Upper lobe of right lung (tissue), 1 donor: ENCODE measurements around the gene HOXB3. TPM values are rescaled to one million over a fixed set of nuclear protein-coding genes. Genes with fewer than 3 reads are reported as not detected.
A peak's percentile ranks its signal among the peaks of the same experiment; 100 is the strongest.

Experiments used
- ATAC-seq: fragments of 200-7000 bp; cut with Tn5 transposase; one replicate; pipeline ENCODE4 v1.9.1; 2020; ENCODE audit warnings: mild to moderate bottlenecking, moderate library complexity
- DNase-seq: peaks from one replicate; pipeline ENCODE4 v3.0.0-alpha.2; 2020
- H3K27ac ChIP-seq: fragments of 200-600 bp; one replicate; pipeline ENCODE4 v1.8.0; 2022
- H3K27me3 ChIP-seq: fragments of 200-600 bp; one replicate; pipeline ENCODE4 v1.8.0; 2022; ENCODE audit warnings: mild to moderate bottlenecking
- H3K36me3 ChIP-seq: fragments of 200-600 bp; one replicate; pipeline ENCODE4 v1.8.0; 2022
- H3K4me1 ChIP-seq: fragments of 200-600 bp; one replicate; pipeline ENCODE4 v1.8.0; 2022
- H3K4me3 ChIP-seq: fragments of 200-600 bp; one replicate; pipeline ENCODE4 v1.8.0; 2022; ENCODE audit warnings: mild to moderate bottlenecking
- H3K9me3 ChIP-seq: fragments of 200-600 bp; one replicate; pipeline ENCODE4 v1.8.0; 2022
- CTCF ChIP-seq: fragments of 200-600 bp; IDR thresholded peaks from one replicate; pipeline ENCODE4 v1.8.0; 2022; ENCODE audit warnings: antibody characterized with exemption
- intact Hi-C: fragments of 100-400 bp; cut with DNase I; formaldehyde crosslinking; loops from one replicate; pipeline ENCODE4 v1.11.0; 2022
- total RNA-seq: library from RNA; stranded (reverse); fragmentation: NEBNext Ultra II Directional; extraction: Animal tissue kit (Norgen Biotek cat#: 25700); gene quantifications from one replicate; pipeline ENCODE4 v1.2.1, GENCODE V29; 2021
- donor health status: DM: no; HTN: yes; CAD: no; lungs with severe emphysema.

The HOXB3 gene
- total RNA-seq, 1 donor from 2014 or later: 13.3 TPM

- no peaks in the 10 kb centered on the region for H3K9me3 ChIP-seq
- intact Hi-C loops: no loop called here
- no peak overlapping the region for H3K4me3 ChIP-seq
- ATAC-seq (no peak), DNase-seq (no peak)
- peaks cover 33% of the 10 kb centered on the region for H3K4me1 ChIP-seq
- H3K27me3 ChIP-seq: peaks cover 73% of the 10 kb centered on the region
- H3K36me3 ChIP-seq: no peaks in the 10 kb centered on the region
- no peak overlapping the region for H3K27ac ChIP-seq
- no peak for TF ChIP-seq CTCF
These were observed 5.8 kb downstream of the HOXB3 start for GRCh38 chr17:48584223-48584741.

DNA sequence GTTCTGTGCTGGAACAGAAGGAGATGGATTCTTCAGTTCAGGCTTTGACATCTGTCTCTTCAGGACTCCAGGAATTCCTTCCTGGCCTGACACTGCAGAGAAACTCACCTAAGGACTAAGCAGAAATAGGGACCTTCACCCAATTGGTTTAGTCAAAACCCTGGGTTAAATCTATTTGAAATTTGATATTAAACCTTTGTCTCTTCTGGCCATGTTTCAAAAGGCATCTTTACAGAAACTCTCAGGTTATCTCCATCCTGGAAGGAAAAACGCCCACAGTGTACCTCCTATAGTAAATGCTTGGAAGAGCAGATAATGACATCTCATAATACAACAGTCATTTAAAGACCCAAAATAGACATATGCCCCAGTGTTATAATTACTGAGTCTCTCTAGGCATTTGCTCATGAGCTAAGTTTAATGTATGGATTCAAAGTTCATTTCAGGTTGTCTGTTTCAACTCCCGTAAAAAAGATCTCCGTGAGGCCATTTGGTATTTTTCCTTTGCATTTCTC, 6.3 kb downstream of the HOXB3 start:
- no peak for DNase-seq
- no peaks in the 10 kb centered on the region for H3K36me3 ChIP-seq
- intact Hi-C loops: no loop called here
- ATAC-seq: no peak
- H3K4me3 ChIP-seq: no peak overlapping the region
- H3K27ac ChIP-seq: no peak overlapping the region
- peaks cover 33% of the 10 kb centered on the region for H3K4me1 ChIP-seq
- H3K27me3 ChIP-seq: peaks cover 77% of the 10 kb centered on the region
- no peak for TF ChIP-seq CTCF
- H3K9me3 ChIP-seq: no peaks in the 10 kb centered on the region

DNA sequence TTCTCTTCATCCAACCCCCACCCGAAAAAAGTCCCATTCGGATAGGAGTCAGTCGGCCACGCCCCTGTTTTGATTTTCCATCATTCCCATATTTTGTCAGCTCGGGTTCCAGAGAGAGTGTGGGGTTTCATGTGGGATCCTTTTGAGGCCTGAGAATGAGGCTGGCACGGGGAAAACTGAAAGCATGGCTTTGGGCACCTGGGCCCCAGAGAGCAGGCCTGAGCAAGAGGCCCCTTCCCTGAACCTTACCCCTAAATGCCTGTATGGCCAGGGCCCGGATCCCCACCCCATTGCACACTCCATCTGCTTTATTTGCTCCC, 7.3 kb downstream of the HOXB3 start:
- TF ChIP-seq CTCF: no peak
- no peak for ATAC-seq
- H3K4me3 ChIP-seq: peak overlapping the region; percentile 59
- no peak for DNase-seq
- intact Hi-C loops: no loop called here
- no peaks in the 10 kb centered on the region for H3K36me3 ChIP-seq
- H3K27me3 ChIP-seq: peaks cover 83% of the 10 kb centered on the region
- no peaks in the 10 kb centered on the region for H3K9me3 ChIP-seq
- peak overlapping the region; percentile 93 for H3K27ac ChIP-seq
- peaks cover 30% of the 10 kb centered on the region for H3K4me1 ChIP-seq

- peak overlapping the region; percentile 59 for H3K4me3 ChIP-seq
- DNase-seq (no peak), ATAC-seq (no peak)
- intact Hi-C loops: no loop called here
- no peaks in the 10 kb centered on the region for H3K36me3 ChIP-seq
- peak overlapping the region; percentile 93 for H3K27ac ChIP-seq
- no peak for TF ChIP-seq CTCF
- peaks cover 85% of the 10 kb centered on the region for H3K27me3 ChIP-seq
- H3K9me3 ChIP-seq: no peaks in the 10 kb centered on the region
- H3K4me1 ChIP-seq: peaks cover 8% of the 10 kb centered on the region
These were observed 10.1 kb downstream of the HOXB3 start for GRCh38 chr17:48579760-48580554.

- peaks cover 6% of the 10 kb centered on the region for H3K4me1 ChIP-seq
These were observed 10.6 kb downstream of the HOXB3 start for GRCh38 chr17:48579471-48579759.

More at GRCh38 chr17:48579471-48579759, 10.6 kb downstream of the HOXB3 start:
- peak overlapping the region; percentile 93 for H3K27ac ChIP-seq
- intact Hi-C loops: no loop called here
- peaks cover 83% of the 10 kb centered on the region for H3K27me3 ChIP-seq
- no peak for TF ChIP-seq CTCF
- H3K9me3 ChIP-seq: no peaks in the 10 kb centered on the region
- peak overlapping the region; percentile 59 for H3K4me3 ChIP-seq
- DNase-seq (no peak), ATAC-seq (no peak)
- H3K36me3 ChIP-seq: no peaks in the 10 kb centered on the region
